Activated naive CD4-positive, alpha-beta T cell treated with anti-CD3 and anti-CD28 coated beads for 36 hours (primary cell): ENCODE data around the gene RFC1. TPM values are rescaled to one million over a fixed set of nuclear protein-coding genes. Genes with fewer than 3 reads are reported as not detected.

ENCODE experiments used
- CTCF ChIA-PET: fragments of 350-600 bp; sonication (Branson Sonifier 250); formaldehyde crosslinking; loops from one replicate; lab custom pipeline; 2021; ENCODE audit warnings: antibody characterized with exemption; lab: Charles Lee
- DNase-seq: peaks from one replicate; pipeline ENCODE4 v3.0.0-alpha.2; 2020
- H3K27ac Mint-ChIP-seq: one replicate; pipeline ENCODE4 v1.8.0; 2021; ENCODE audit warnings: mild to moderate bottlenecking, mixed read lengths
- H3K27me3 Mint-ChIP-seq: one replicate; pipeline ENCODE4 v1.8.0; 2021; ENCODE audit warnings: low read depth, mixed read lengths
- H3K36me3 Mint-ChIP-seq: one replicate; pipeline ENCODE4 v1.8.0; 2021; ENCODE audit warnings: low read depth, mixed read lengths
- H3K4me1 Mint-ChIP-seq: one replicate; pipeline ENCODE4 v1.8.0; 2021; ENCODE audit warnings: low read depth, mixed read lengths
- H3K4me3 Mint-ChIP-seq: one replicate; pipeline ENCODE4 v1.8.0; 2021; ENCODE audit warnings: mild to moderate bottlenecking, moderate library complexity, mixed read lengths
- H3K9me3 Mint-ChIP-seq: one replicate; pipeline ENCODE4 v1.8.0; 2021; ENCODE audit warnings: mixed read lengths
- intact Hi-C: fragments of 100-400 bp; cut with micrococcal nuclease; formaldehyde crosslinking; loops from one replicate; pipeline ENCODE4 v1.15.1; 2023
- total RNA-seq, 2 experiments: library from RNA; stranded (reverse); gene quantifications; one replicate each; pipeline ENCODE4 v1.2.3, GENCODE V29; 2021

RFC1 gene
- total RNA-seq, 2 experiments from 2014 or later = 109 to 123 TPM

GRCh38 chr4:39324897-39325613 is 41.1 kb downstream of the RFC1 start:
- Mint-ChIP-seq H3K36me3 (peaks cover 41% of the 10 kb centered on the region), H3K27me3 (no peaks in the 10 kb centered on the region), H3K4me3 (no peak overlapping the region), H3K27ac (no peak overlapping the region), H3K4me1 (peaks cover 5% of the 10 kb centered on the region), H3K9me3 (no peaks in the 10 kb centered on the region)
- intact Hi-C loops = no loop called here
- CTCF ChIA-PET = no interaction called here
- no peak for DNase-seq

GRCh38 chr4:39324446-39324845 is 41.7 kb downstream of the RFC1 start:
- Mint-ChIP-seq H3K4me3 (no peak overlapping the region), H3K4me1 (peaks cover 5% of the 10 kb centered on the region), H3K36me3 (peaks cover 46% of the 10 kb centered on the region), H3K27ac (no peak overlapping the region), H3K27me3 (no peaks in the 10 kb centered on the region), H3K9me3 (no peaks in the 10 kb centered on the region)
- CTCF ChIA-PET = no interaction called here
- DNase-seq = no peak
- intact Hi-C loops = no loop called here

- no peaks in the 10 kb centered on the region for H3K27me3 Mint-ChIP-seq
- DNase-seq = no peak
- intact Hi-C loops = no loop called here
- no peaks in the 10 kb centered on the region for H3K9me3 Mint-ChIP-seq
- peaks cover 46% of the 10 kb centered on the region for H3K36me3 Mint-ChIP-seq
- no peak overlapping the region for H3K4me3 Mint-ChIP-seq
- no peak overlapping the region for H3K27ac Mint-ChIP-seq
- CTCF ChIA-PET = interaction anchor here (1.0 kb wide), 1 partner anchor 9 kb away, joined by 3 read pairs; no protein-coding TSS in a partner anchor
- peaks cover 2% of the 10 kb centered on the region for H3K4me1 Mint-ChIP-seq
Observed at GRCh38 chr4:39323821-39324220, 42.3 kb downstream of the RFC1 start.

GRCh38 chr4:39320381-39321115 is 45.6 kb downstream of the RFC1 start:
- no peak overlapping the region for H3K27ac Mint-ChIP-seq
- H3K4me3 Mint-ChIP-seq = no peak overlapping the region
- no peaks in the 10 kb centered on the region for H3K9me3 Mint-ChIP-seq
- no peak for DNase-seq
- H3K36me3 Mint-ChIP-seq = peaks cover 26% of the 10 kb centered on the region
- CTCF ChIA-PET = interaction anchor here (0.6 to 0.7 kb wide), 2 partner anchors 27 to 142 kb away, joined by 3 read pairs; no protein-coding TSS in a partner anchor
- H3K4me1 Mint-ChIP-seq = no peaks in the 10 kb centered on the region
- H3K27me3 Mint-ChIP-seq = no peaks in the 10 kb centered on the region
- intact Hi-C loops = no loop called here

- peaks cover 21% of the 10 kb centered on the region for H3K36me3 Mint-ChIP-seq
- H3K4me3 Mint-ChIP-seq = no peak overlapping the region
- CTCF ChIA-PET = no interaction called here
- no peaks in the 10 kb centered on the region for H3K27me3 Mint-ChIP-seq
- DNase-seq = no peak
- no peaks in the 10 kb centered on the region for H3K9me3 Mint-ChIP-seq
- H3K27ac Mint-ChIP-seq = no peak overlapping the region
- intact Hi-C loops = no loop called here
- H3K4me1 Mint-ChIP-seq = no peaks in the 10 kb centered on the region
Observed at GRCh38 chr4:39319676-39320075, 46.5 kb downstream of the RFC1 start.

GRCh38 chr4:39312816-39313215 is 53.3 kb downstream of the RFC1 start:
- H3K9me3 Mint-ChIP-seq = no peaks in the 10 kb centered on the region
- H3K27ac Mint-ChIP-seq = no peak overlapping the region
- H3K27me3 Mint-ChIP-seq = no peaks in the 10 kb centered on the region
- DNase-seq = no peak
- no peaks in the 10 kb centered on the region for H3K4me1 Mint-ChIP-seq
- CTCF ChIA-PET = no interaction called here
- no peak overlapping the region for H3K4me3 Mint-ChIP-seq
- intact Hi-C loops = no loop called here
- H3K36me3 Mint-ChIP-seq = peaks cover 29% of the 10 kb centered on the region

- no peak overlapping the region for H3K4me3 Mint-ChIP-seq
- no peaks in the 10 kb centered on the region for H3K9me3 Mint-ChIP-seq
- no peak for DNase-seq
- CTCF ChIA-PET = no interaction called here
- no peaks in the 10 kb centered on the region for H3K4me1 Mint-ChIP-seq
- H3K27me3 Mint-ChIP-seq = no peaks in the 10 kb centered on the region
- H3K36me3 Mint-ChIP-seq = peaks cover 39% of the 10 kb centered on the region
- no peak overlapping the region for H3K27ac Mint-ChIP-seq
- intact Hi-C loops = loop anchor here (10.0 kb wide), 1 partner anchor 106 kb away; no protein-coding TSS in a partner anchor
Observed at GRCh38 chr4:39308611-39309010, 57.6 kb downstream of the RFC1 start.

GRCh38 chr4:39305912-39306677 is 60.1 kb downstream of the RFC1 start:
- intact Hi-C loops = loop anchor here (10.0 kb wide), 1 partner anchor 109 kb away; no protein-coding TSS in a partner anchor
- H3K4me3 Mint-ChIP-seq = no peak overlapping the region
- no peak overlapping the region for H3K27ac Mint-ChIP-seq
- DNase-seq = no peak
- CTCF ChIA-PET = no interaction called here
- H3K36me3 Mint-ChIP-seq = peaks cover 42% of the 10 kb centered on the region
- no peaks in the 10 kb centered on the region for H3K4me1 Mint-ChIP-seq
- no peaks in the 10 kb centered on the region for H3K27me3 Mint-ChIP-seq
- no peaks in the 10 kb centered on the region for H3K9me3 Mint-ChIP-seq

- intact Hi-C loops = loop anchor here (10.0 kb wide), 1 partner anchor 110 kb away; no protein-coding TSS in a partner anchor
- no peaks in the 10 kb centered on the region for H3K9me3 Mint-ChIP-seq
- peaks cover 52% of the 10 kb centered on the region for H3K36me3 Mint-ChIP-seq
Observed at GRCh38 chr4:39304651-39305050, 61.5 kb downstream of the RFC1 start.

GRCh38 chr4:39303871-39304270 is 62.3 kb downstream of the RFC1 start:
- intact Hi-C loops = loop anchor here (10.0 kb wide), 1 partner anchor 111 kb away; no protein-coding TSS in a partner anchor
- CTCF ChIA-PET = no interaction called here
- no peak for DNase-seq
- Mint-ChIP-seq H3K4me3 (no peak overlapping the region), H3K27me3 (no peaks in the 10 kb centered on the region), H3K36me3 (peaks cover 55% of the 10 kb centered on the region), H3K9me3 (no peaks in the 10 kb centered on the region), H3K27ac (no peak overlapping the region), H3K4me1 (no peaks in the 10 kb centered on the region)

More at GRCh38 chr4:39304651-39305050, 61.5 kb downstream of the RFC1 start:
- H3K27ac Mint-ChIP-seq = no peak overlapping the region
- CTCF ChIA-PET = no interaction called here
- no peaks in the 10 kb centered on the region for H3K4me1 Mint-ChIP-seq
- DNase-seq = no peak
- no peak overlapping the region for H3K4me3 Mint-ChIP-seq
- H3K27me3 Mint-ChIP-seq = no peaks in the 10 kb centered on the region

- H3K4me3 Mint-ChIP-seq = no peak overlapping the region
- H3K9me3 Mint-ChIP-seq = no peaks in the 10 kb centered on the region
- H3K4me1 Mint-ChIP-seq = no peaks in the 10 kb centered on the region
- H3K27ac Mint-ChIP-seq = no peak overlapping the region
- CTCF ChIA-PET = interaction anchor here (0.7 kb wide), 1 partner anchor 108 kb away, joined by 6 read pairs; no protein-coding TSS in a partner anchor
- intact Hi-C loops = loop anchor here (10.0 kb wide), 1 partner anchor 112 kb away; no protein-coding TSS in a partner anchor
- peaks cover 56% of the 10 kb centered on the region for H3K36me3 Mint-ChIP-seq
- H3K27me3 Mint-ChIP-seq = no peaks in the 10 kb centered on the region
- no peak for DNase-seq
Observed at GRCh38 chr4:39302901-39303300, 63.3 kb downstream of the RFC1 start.

GRCh38 chr4:39295784-39296183 is 70.4 kb downstream of the RFC1 start:
- Mint-ChIP-seq H3K9me3 (no peaks in the 10 kb centered on the region), H3K27ac (no peak overlapping the region), H3K4me3 (no peak overlapping the region), H3K4me1 (no peaks in the 10 kb centered on the region), H3K27me3 (no peaks in the 10 kb centered on the region), H3K36me3 (peaks cover 56% of the 10 kb centered on the region)
- CTCF ChIA-PET = no interaction called here
- intact Hi-C loops = no loop called here
- DNase-seq = no peak
